ENCODE measurements around the gene NKAIN2. TPM values are rescaled to one million over a fixed set of nuclear protein-coding genes. Genes with fewer than 3 reads are reported as not detected.

Gene NKAIN2
- polyA plus RNA-seq, 1 donor (not counting 4 experiments of a cell fraction or from before 2014, with no cell fraction given): 0.13 TPM

DNA sequence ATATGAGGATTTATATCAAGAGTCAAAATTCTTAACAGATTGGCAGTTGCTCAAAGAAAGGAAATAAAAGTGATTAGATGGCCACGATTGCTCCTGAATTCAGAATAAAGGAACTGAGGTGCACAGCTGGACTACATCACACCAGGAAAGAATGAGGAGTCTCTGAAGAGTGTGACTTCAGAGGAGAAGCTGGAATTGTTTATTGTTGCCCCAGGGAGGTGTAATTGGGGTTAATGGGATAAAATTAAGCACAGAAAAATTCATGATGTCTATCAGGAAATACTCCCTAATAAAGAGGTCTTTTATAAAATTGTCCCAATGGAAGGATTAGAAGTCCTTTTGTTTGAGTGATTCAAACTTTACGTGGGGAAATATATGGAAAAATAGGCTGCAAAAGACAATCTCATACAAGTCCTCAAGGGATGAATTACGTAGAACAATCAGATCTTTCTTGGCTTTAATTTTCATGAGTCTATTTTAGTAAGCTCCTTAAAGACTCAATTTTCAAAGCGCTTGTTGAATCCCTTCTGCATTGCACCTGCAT is 950.0 kb downstream of the NKAIN2 start:
- Histone ChIP-seq H3K9me1 (ENCODE audit: control insufficient read depth, extremely low read depth, insufficient read depth, low read length) (no peaks in the 10 kb centered on the region), H3K27ac (ENCODE audit: control insufficient read depth, insufficient read depth, low read length) (no peak overlapping the region), H3K4me1 (ENCODE audit: control insufficient read depth, extremely low read depth, insufficient read depth, low read length) (no peaks in the 10 kb centered on the region), H3K9ac (ENCODE audit: control insufficient read depth, extremely low read depth, insufficient read depth, low read length) (no peak overlapping the region), H3K27me3 (ENCODE audit: control insufficient read depth, extremely low read depth, insufficient read depth, low read length) (peaks cover 10% of the 10 kb centered on the region), H3K79me2 (ENCODE audit: control insufficient read depth, insufficient read depth, low read length) (no peaks in the 10 kb centered on the region), H2AFZ (ENCODE audit: control insufficient read depth, low read length) (no peak overlapping the region), H3K4me2 (ENCODE audit: control insufficient read depth, extremely low read depth, insufficient read depth, low read depth, low read length) (no peak overlapping the region), H3K9me3 (ENCODE audit: control insufficient read depth, low read depth, low read length) (peaks cover 3% of the 10 kb centered on the region), H3K4me3 (ENCODE audit: control insufficient read depth in 2 of 3, extremely low read depth in 1 of 3, insufficient read depth in 2 of 3, low read depth in 1 of 3, low read length in 3 of 3) (no peak overlapping the region), H4K20me1 (ENCODE audit: control insufficient read depth, extremely low read depth, insufficient read depth, low read length) (no peaks in the 10 kb centered on the region), H3K36me3 (ENCODE audit: control insufficient read depth in 2 of 2, extremely low read depth in 1 of 2, insufficient read depth in 2 of 2, low read length in 2 of 2) (no peaks in the 10 kb centered on the region)
- no peak for TF ChIP-seq EZH2 (IDR thresholded peaks at IDR 0.05; ENCODE audit: low read length)
- no peak for TF ChIP-seq CTCF (optimal IDR thresholded peaks at IDR 0.05 in 1 of 3, IDR thresholded peaks at IDR 0.05 in 1 of 3, conservative IDR thresholded peaks at IDR 0.05 in 1 of 3; ENCODE audit: extremely low read depth in 1 of 3, insufficient read depth in 2 of 3, low read length in 3 of 3)
- FAIRE-seq (no peak), DNase-seq (ENCODE audit: low read depth, low spot score) (no peak)
- dilution Hi-C loops (cut with MboI; ENCODE audit: extremely low pct_ligation_motif_present, low sequenced_read_pairs): no loop called here

- FAIRE-seq (no peak), DNase-seq (ENCODE audit: low read depth, low spot score) (no peak)
- no peak overlapping the region for H2AFZ ChIP-seq (ENCODE audit: control insufficient read depth, low read length)
Observed at GRCh38 chr6:124755321-124755720, 951.7 kb downstream of the NKAIN2 start.

More at GRCh38 chr6:124755321-124755720, 951.7 kb downstream of the NKAIN2 start:
- Histone ChIP-seq H3K9me1 (ENCODE audit: control insufficient read depth, extremely low read depth, insufficient read depth, low read length) (no peaks in the 10 kb centered on the region), H3K27me3 (ENCODE audit: control insufficient read depth, extremely low read depth, insufficient read depth, low read length) (peaks cover 5% of the 10 kb centered on the region), H3K36me3 (ENCODE audit: control insufficient read depth in 2 of 2, extremely low read depth in 1 of 2, insufficient read depth in 2 of 2, low read length in 2 of 2) (no peaks in the 10 kb centered on the region), H3K4me2 (ENCODE audit: control insufficient read depth, extremely low read depth, insufficient read depth, low read depth, low read length) (no peak overlapping the region), H3K9ac (ENCODE audit: control insufficient read depth, extremely low read depth, insufficient read depth, low read length) (no peak overlapping the region), H3K9me3 (ENCODE audit: control insufficient read depth, low read depth, low read length) (peaks cover 3% of the 10 kb centered on the region), H3K4me1 (ENCODE audit: control insufficient read depth, extremely low read depth, insufficient read depth, low read length) (no peaks in the 10 kb centered on the region), H3K27ac (ENCODE audit: control insufficient read depth, insufficient read depth, low read length) (no peak overlapping the region), H3K79me2 (ENCODE audit: control insufficient read depth, insufficient read depth, low read length) (no peaks in the 10 kb centered on the region), H3K4me3 (ENCODE audit: control insufficient read depth in 2 of 3, extremely low read depth in 1 of 3, insufficient read depth in 2 of 3, low read depth in 1 of 3, low read length in 3 of 3) (no peak overlapping the region), H4K20me1 (ENCODE audit: control insufficient read depth, extremely low read depth, insufficient read depth, low read length) (no peaks in the 10 kb centered on the region)
- dilution Hi-C loops (cut with MboI; ENCODE audit: extremely low pct_ligation_motif_present, low sequenced_read_pairs): no loop called here
- no peak for TF ChIP-seq CTCF (optimal IDR thresholded peaks at IDR 0.05 in 1 of 3, IDR thresholded peaks at IDR 0.05 in 1 of 3, conservative IDR thresholded peaks at IDR 0.05 in 1 of 3; ENCODE audit: extremely low read depth in 1 of 3, insufficient read depth in 2 of 3, low read length in 3 of 3)
